ENCODE results near the gene MAP7. TPM values are rescaled to one million over a fixed set of nuclear protein-coding genes. Genes with fewer than 3 reads are reported as not detected.
A peak's percentile ranks its signal among the peaks of the same experiment; 100 is the strongest.

Gene MAP7
- total and polyA plus RNA-seq, 10 donors: 0.67 to 4.9 (median 3.0) TPM

- H3K4me3 ChIP-seq: no peak overlapping the region
- peaks cover 0 to 33% (median 13%) of the 10 kb centered on the region in 6 donors for H3K36me3 ChIP-seq
- no peak for TF ChIP-seq CTCF (IDR thresholded peaks at IDR 0.05 in 8 of 11, conservative IDR thresholded peaks at IDR 0.05 in 3 of 11)
- no peak for TF ChIP-seq POLR2A (IDR thresholded peaks at IDR 0.05)
- no peak for TF ChIP-seq POLR2AphosphoS5 (IDR thresholded peaks at IDR 0.05)
- H3K4me1 ChIP-seq: peaks cover 6 to 23% (median 20%) of the 10 kb centered on the region in 6 donors
- DNase-seq: no peak
- 82 to 96% (median 83%) methylated on average over 4 of the region's 4 CpGs for WGBS, 5 donors
- intact Hi-C loops (cut with DNase I; ENCODE audit: low total_unique reads): no loop called here
- no peaks in the 10 kb centered on the region for H3K9me3 ChIP-seq
- no peak overlapping the region for H3K27ac ChIP-seq
- H3K27me3 ChIP-seq (replicated peaks in 1 of 7): peaks cover 0 to 39% (median 19%) of the 10 kb centered on the region in 7 donors
Observed at GRCh38 chr6:136552054-136552453, 1.8 kb upstream of the MAP7 start.

GRCh38 chr6:136551103-136551502, 881 bp upstream of the MAP7 start:
- 52 to 66% (median 64%) methylated on average over 8 of the region's 8 CpGs for whole genome bisulfite sequencing, 5 donors
- intact Hi-C loops (cut with DNase I; ENCODE audit: low total_unique reads): no loop called here
- H3K9me3 ChIP-seq: no peaks in the 10 kb centered on the region
- TF ChIP-seq CTCF (IDR thresholded peaks at IDR 0.05 in 8 of 11, conservative IDR thresholded peaks at IDR 0.05 in 3 of 11) (no peak), POLR2AphosphoS5 (IDR thresholded peaks at IDR 0.05) (no peak), POLR2A (IDR thresholded peaks at IDR 0.05) (no peak)
- H3K27ac ChIP-seq: no peak overlapping the region
- H3K27me3 ChIP-seq (replicated peaks in 1 of 7): peaks cover 0 to 49% (median 19%) of the 10 kb centered on the region in 7 donors
- H3K4me1 ChIP-seq: peaks cover 6 to 23% (median 20%) of the 10 kb centered on the region in 6 donors
- peak overlapping the region in 5 of 8 donors; percentile 78 to 96 (median 91) for H3K4me3 ChIP-seq
- DNase-seq: no peak
- H3K36me3 ChIP-seq: peaks cover 0 to 23% (median 4%) of the 10 kb centered on the region in 6 donors

- TF ChIP-seq CTCF (IDR thresholded peaks at IDR 0.05 in 8 of 11, conservative IDR thresholded peaks at IDR 0.05 in 3 of 11): no peak
- no peak for TF ChIP-seq POLR2AphosphoS5 (IDR thresholded peaks at IDR 0.05)
- no peak for TF ChIP-seq POLR2A (IDR thresholded peaks at IDR 0.05)
- H3K27ac ChIP-seq: peak overlapping the region in 5 of 8 donors; percentile 22 to 61 (median 41)
- peak overlapping the region; percentile 77 to 96 (median 89) for H3K4me3 ChIP-seq
- H3K36me3 ChIP-seq: peaks cover 0 to 12% (median 0%) of the 10 kb centered on the region in 6 donors
- no peak for DNase-seq
- WGBS, 5 donors: 0 to 1% (median 0%) methylated on average over 12 to 46 of the region's 46 CpGs
- peaks cover 0 to 54% (median 19%) of the 10 kb centered on the region in 7 donors for H3K27me3 ChIP-seq (replicated peaks in 1 of 7)
- intact Hi-C loops (cut with DNase I; ENCODE audit: low total_unique reads): no loop called here
- peaks cover 6 to 23% (median 20%) of the 10 kb centered on the region in 6 donors for H3K4me1 ChIP-seq
- no peaks in the 10 kb centered on the region for H3K9me3 ChIP-seq
Observed at GRCh38 chr6:136550045-136550329, 235 bp downstream of the MAP7 start.

GRCh38 chr6:136549300-136550044, 750 bp downstream of the MAP7 start:
- intact Hi-C loops (cut with DNase I; ENCODE audit: low total_unique reads): no loop called here
- H3K4me3 ChIP-seq: peak overlapping the region; percentile 77 to 96 (median 89)
- no peak for TF ChIP-seq CTCF (IDR thresholded peaks at IDR 0.05 in 8 of 11, conservative IDR thresholded peaks at IDR 0.05 in 3 of 11)
- peak in 1 of 3 donors; percentile 27 for TF ChIP-seq POLR2AphosphoS5 (IDR thresholded peaks at IDR 0.05)
- H3K27ac ChIP-seq: peak overlapping the region in 2 of 8 donors; percentile 46 to 61
- peak; percentile 74 for DNase-seq
- H3K27me3 ChIP-seq (replicated peaks in 1 of 7): peaks cover 0 to 59% (median 19%) of the 10 kb centered on the region in 7 donors
- peaks cover 0 to 7% (median 0%) of the 10 kb centered on the region in 6 donors for H3K36me3 ChIP-seq
- H3K9me3 ChIP-seq: no peaks in the 10 kb centered on the region
- H3K4me1 ChIP-seq: peaks cover 6 to 23% (median 20%) of the 10 kb centered on the region in 6 donors
- WGBS, 5 donors: 3 to 4% (median 3%) methylated on average over 32 to 42 of the region's 42 CpGs
